IPS DF 6.9 (cell line): ENCODE results near the gene ARAP3.

Experiments
- DNase-seq: peaks from one replicate; pipeline ENCODE4 v3.0.0-alpha.2; 2013; ENCODE audit warnings: low read depth, low spot score
- H3K27ac ChIP-seq: one replicate; pipeline ENCODE4 v1.5.1; 2013; ENCODE audit warnings: low read length, control low read depth
- H3K27me3 ChIP-seq: 2 replicates; pipeline ENCODE4 v1.6.1; 2013; ENCODE audit warnings: mild to moderate bottlenecking, low read length; ENCODE audit not compliant: control insufficient read depth, insufficient read depth
- H3K36me3 ChIP-seq: 2 replicates; pipeline ENCODE4 v1.6.1; 2013; ENCODE audit warnings: low read length; ENCODE audit not compliant: control insufficient read depth, insufficient read depth
- H3K4me1 ChIP-seq: 2 replicates; pipeline ENCODE4 v1.6.1; 2013; ENCODE audit warnings: low read length; ENCODE audit not compliant: control insufficient read depth, insufficient read depth
- H3K4me3 ChIP-seq: 2 replicates; pipeline ENCODE4 v1.5.1; 2013; ENCODE audit warnings: mild to moderate bottlenecking, low read length
- H3K9me3 ChIP-seq: 2 replicates; pipeline ENCODE4 v1.6.1; 2013; ENCODE audit warnings: low read length, inconsistent platforms; ENCODE audit not compliant: control insufficient read depth, insufficient read depth
- WGBS: extraction: QIAGEN DNeasy Blood & Tissue Kit; methylation state at CpG from one replicate; pipeline ENCODE4 v1.1.7; 2013; ENCODE audit warnings: mixed read lengths, missing lambda C conversion rate; ENCODE audit not compliant: insufficient read length, insufficient coverage; 5-methylcytosine and 5-hydroxymethylcytosine counted together

The ARAP3 gene

GRCh38 chr5:141672071-141672840 lies 9.8 kb downstream of the ARAP3 start:
- no CpG with 5 or more reads among the region's 23 CpGs for WGBS
- Histone ChIP-seq H3K9me3 (no peaks in the 10 kb centered on the region), H3K4me3 (no peak overlapping the region), H3K27ac (no peak overlapping the region), H3K4me1 (no peaks in the 10 kb centered on the region; the same call in 1 of the 2 replicates), H3K27me3 (no peaks in the 10 kb centered on the region), H3K36me3 (peaks cover 18% of the 10 kb centered on the region)
- DNase-seq, result no peak

DNA sequence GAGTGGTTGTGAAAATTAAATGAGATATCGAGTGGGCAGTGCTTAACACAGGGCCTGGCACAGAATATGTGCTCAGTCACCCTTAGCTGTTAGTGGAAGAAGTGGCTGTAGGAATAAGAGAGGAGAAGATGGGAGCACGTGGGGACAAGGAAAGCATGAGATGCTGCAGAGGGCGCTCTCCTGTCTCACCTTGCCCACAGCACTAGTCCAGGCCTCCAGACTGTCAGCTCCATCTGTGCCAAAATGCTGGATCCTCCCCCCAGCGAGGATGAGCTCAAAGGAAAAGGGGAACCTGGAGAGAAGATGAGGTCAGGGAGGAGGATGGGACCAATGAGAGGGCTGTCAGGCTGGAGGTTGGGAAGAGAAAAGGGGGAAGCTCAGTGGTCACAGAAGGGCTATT lies 12.5 kb downstream of the ARAP3 start:
- Histone ChIP-seq H3K4me3 (no peak overlapping the region), H3K36me3 (peaks cover 19% of the 10 kb centered on the region), H3K27ac (no peak overlapping the region), H3K27me3 (no peaks in the 10 kb centered on the region), H3K9me3 (no peaks in the 10 kb centered on the region), H3K4me1 (no peaks in the 10 kb centered on the region)
- DNase-seq, result no peak
- WGBS, result no CpG with 5 or more reads among the region's 4 CpGs

DNA sequence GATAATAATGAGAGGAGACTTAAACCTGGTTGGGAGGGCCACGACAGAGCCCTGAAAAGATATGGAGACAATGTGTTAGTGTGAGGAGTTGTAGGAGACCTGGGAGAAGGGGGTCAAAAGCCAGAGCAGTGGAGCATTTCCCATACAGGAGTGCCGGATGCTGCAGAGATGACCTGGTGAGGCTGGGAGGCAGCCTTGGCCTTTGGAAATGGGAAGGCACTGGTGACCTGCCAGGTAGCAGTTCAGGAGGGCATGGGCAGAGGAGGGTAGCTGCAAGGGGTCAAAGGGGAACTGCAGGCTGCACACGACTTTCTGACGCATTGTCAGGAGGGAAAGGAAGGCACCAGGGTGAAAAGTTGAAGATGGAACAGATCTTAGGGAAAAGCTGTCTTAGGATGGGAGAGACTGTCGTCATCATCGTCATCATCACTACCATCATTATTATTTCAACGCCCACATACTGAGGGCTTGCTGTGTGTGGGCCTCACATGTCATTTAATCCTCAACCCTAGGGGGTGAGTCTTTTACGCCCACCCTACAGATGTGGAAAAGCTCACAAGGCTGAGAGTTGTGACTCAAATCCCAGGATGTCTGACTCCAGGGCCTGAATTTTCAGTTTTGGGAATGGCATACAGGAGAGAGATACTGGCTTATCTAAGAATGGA lies 13.3 kb downstream of the ARAP3 start:
- Histone ChIP-seq H3K4me3 (no peak overlapping the region), H3K9me3 (no peaks in the 10 kb centered on the region), H3K27ac (no peak overlapping the region), H3K27me3 (no peaks in the 10 kb centered on the region), H3K4me1 (no peaks in the 10 kb centered on the region), H3K36me3 (peaks cover 21% of the 10 kb centered on the region)
- DNase-seq, result no peak
- no CpG with 5 or more reads among the region's 8 CpGs for WGBS

DNA sequence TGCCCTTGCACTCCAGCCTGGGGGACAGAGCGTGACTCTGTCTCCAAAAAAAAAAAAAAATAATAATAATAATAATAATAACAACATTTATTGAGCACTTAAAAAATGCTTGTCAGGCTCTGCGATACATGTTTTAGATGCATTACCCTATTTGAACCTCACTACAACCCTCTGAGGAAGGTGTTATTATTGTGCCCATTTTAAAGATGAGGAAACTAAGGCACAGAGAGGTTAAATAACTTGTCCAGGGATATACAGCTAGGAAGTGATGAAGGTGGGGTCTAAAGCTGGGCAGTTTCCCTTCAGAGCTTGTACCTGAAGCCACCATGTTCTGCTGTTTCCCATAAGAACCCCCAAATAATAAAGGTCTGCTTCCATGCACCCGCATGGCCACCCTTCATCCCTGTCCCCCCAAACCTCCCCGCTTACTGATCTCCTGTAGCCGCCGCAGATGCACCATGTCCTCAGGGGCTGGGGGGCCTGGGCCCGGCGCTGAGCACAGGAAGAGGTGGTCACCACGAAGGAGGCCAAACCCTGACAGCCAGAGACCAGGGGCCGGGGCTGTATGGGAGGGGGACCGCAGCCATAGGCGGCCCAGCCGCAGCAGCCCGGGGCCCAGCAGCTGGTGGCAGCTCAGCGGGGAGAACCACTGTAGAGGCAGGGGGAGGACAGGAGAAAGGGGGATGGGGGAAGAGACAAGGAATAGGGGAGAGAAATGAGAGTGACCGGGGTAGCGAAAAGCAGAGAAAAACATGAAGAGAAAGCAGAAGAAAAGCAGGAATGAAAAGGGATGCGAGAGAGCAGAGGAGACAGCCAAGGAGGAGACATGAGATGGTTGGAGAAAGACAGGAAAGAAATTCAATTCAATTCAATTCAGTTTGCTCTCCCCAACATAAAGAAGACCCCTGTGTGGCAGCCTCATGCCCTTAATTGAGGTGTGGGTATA lies 15.8 kb downstream of the ARAP3 start:
- no peak for DNase-seq
- no CpG with 5 or more reads among the region's 18 CpGs for WGBS
- Histone ChIP-seq H3K9me3 (no peaks in the 10 kb centered on the region), H3K4me3 (no peak overlapping the region), H3K4me1 (no peaks in the 10 kb centered on the region), H3K36me3 (peaks cover 10% of the 10 kb centered on the region; the same call in 1 of the 2 replicates), H3K27ac (no peak overlapping the region), H3K27me3 (no peaks in the 10 kb centered on the region)

GRCh38 chr5:141664733-141665461 lies 17.1 kb downstream of the ARAP3 start:
- peaks cover 3% of the 10 kb centered on the region; the same call in 1 of the 2 replicates for H3K36me3 ChIP-seq
- no CpG with 5 or more reads among the region's 13 CpGs for WGBS
- H3K27ac ChIP-seq, result no peak overlapping the region

DNA sequence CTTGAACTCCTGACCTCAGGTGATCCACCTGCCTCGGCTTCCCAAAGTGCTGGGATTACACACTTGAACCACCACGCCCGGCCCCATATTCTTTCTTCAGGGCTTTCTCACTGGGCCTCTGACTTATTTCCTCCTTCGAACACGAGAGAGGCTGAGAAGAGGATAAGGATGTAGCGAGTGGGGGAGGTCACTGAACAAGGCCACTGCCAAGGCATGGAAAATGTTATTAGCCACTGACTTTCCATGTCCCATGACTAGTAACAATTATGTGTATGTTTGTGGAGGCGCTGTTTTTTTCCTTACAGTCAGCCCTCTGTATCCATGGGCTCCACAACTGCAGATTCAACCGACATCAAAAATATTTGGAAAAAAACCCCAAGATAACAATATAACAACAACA lies 18.5 kb downstream of the ARAP3 start:
- H3K27ac ChIP-seq, result no peak overlapping the region
- H3K36me3 ChIP-seq, result peaks cover 6% of the 10 kb centered on the region
- DNase-seq, result no peak
- H3K4me1 ChIP-seq, result no peaks in the 10 kb centered on the region
- no peak overlapping the region for H3K4me3 ChIP-seq
- H3K9me3 ChIP-seq, result no peaks in the 10 kb centered on the region
- H3K27me3 ChIP-seq, result no peaks in the 10 kb centered on the region
- 100% methylated on average over 1 of the region's 8 CpGs for WGBS

More at GRCh38 chr5:141664733-141665461, 17.1 kb downstream of the ARAP3 start:
- no peak overlapping the region for H3K4me3 ChIP-seq
- no peaks in the 10 kb centered on the region for H3K27me3 ChIP-seq
- no peak for DNase-seq
- H3K9me3 ChIP-seq, result no peaks in the 10 kb centered on the region
- H3K4me1 ChIP-seq, result no peaks in the 10 kb centered on the region

DNA sequence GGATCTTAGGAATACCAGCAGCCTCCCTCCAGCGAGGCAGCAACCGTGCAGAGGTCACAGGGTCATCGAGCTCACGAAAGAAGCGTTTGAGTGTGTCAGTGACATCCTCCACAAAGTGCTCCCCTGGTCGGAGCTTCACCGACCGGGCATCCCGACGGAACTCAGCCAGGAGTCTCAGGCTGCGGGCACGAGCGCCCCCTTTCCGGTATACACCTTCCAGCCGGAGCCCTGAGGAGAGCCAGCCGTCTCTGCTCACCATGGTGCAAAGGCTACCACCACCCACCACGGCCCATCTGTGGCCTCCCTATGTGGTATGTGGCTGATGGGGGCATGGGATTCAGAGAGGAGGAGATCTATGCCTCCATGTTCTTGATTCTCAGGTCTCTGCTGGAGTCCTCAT lies 20.0 kb downstream of the ARAP3 start:
- DNase-seq, result no peak
- Histone ChIP-seq H3K4me3 (no peak overlapping the region), H3K27me3 (no peaks in the 10 kb centered on the region), H3K4me1 (no peaks in the 10 kb centered on the region), H3K9me3 (no peaks in the 10 kb centered on the region), H3K27ac (no peak overlapping the region), H3K36me3 (peaks cover 12% of the 10 kb centered on the region)
- no CpG with 5 or more reads among the region's 17 CpGs for WGBS

GRCh38 chr5:141657937-141658545 lies 24.0 kb downstream of the ARAP3 start:
- Histone ChIP-seq H3K9me3 (no peaks in the 10 kb centered on the region), H3K27ac (no peak overlapping the region), H3K4me1 (no peaks in the 10 kb centered on the region), H3K4me3 (no peak overlapping the region), H3K27me3 (no peaks in the 10 kb centered on the region), H3K36me3 (peaks cover 24% of the 10 kb centered on the region)
- DNase-seq, result no peak
- WGBS, result no CpG with 5 or more reads among the region's 8 CpGs

DNA sequence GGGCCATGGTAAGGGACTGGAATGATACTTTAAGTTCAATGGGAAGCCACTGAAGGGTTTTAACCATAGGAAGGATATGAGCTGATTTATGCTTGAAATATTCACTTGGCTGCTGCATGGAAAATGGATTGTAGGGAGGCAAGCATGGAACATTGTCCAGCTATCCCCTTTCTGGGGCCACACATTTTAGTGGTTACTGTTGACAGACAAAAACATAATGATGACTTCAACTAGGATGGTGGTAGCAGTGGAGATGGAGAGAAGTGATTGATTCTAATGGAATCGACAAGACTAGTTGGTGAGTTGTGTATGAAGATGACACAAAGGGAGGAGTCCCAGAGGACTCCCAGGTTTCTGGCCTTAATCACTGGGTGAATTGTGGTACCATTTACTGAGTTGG lies 24.6 kb downstream of the ARAP3 start:
- H3K36me3 ChIP-seq, result peaks cover 24% of the 10 kb centered on the region

More for the DNA sequence above, 24.6 kb downstream of the ARAP3 start:
- Histone ChIP-seq H3K4me1 (no peaks in the 10 kb centered on the region), H3K27me3 (no peaks in the 10 kb centered on the region), H3K27ac (no peak overlapping the region), H3K4me3 (no peak overlapping the region), H3K9me3 (no peaks in the 10 kb centered on the region)
- no peak for DNase-seq
- whole genome bisulfite sequencing, result no CpG with 5 or more reads among the region's 1 CpG
